Transverse colon (tissue), 4 donors: ENCODE results near the gene FGR. TPM values are rescaled to one million over a fixed set of nuclear protein-coding genes. Genes with fewer than 3 reads are reported as not detected.

Source experiments
- DNase-seq: peaks from one replicate; pipeline ENCODE4 v3.0.0-alpha.2; 2019
- H3K27ac ChIP-seq, 4 donors: fragments of 200-600 bp; sonication (generic); 2 replicates each; pipeline ENCODE4 v1.5.1; 2016 to 2018; ENCODE audit warnings: inconsistent platforms in 4 of 4
- H3K27me3 ChIP-seq: fragments of 200-600 bp; sonication (generic); 2 replicates; pipeline ENCODE4 v1.5.1; 2017; ENCODE audit warnings: inconsistent platforms
- H3K36me3 ChIP-seq, 4 donors: fragments of 200-600 bp; sonication (generic); 2 replicates each; pipeline ENCODE4 v1.5.1; 2017 to 2019; ENCODE audit warnings: inconsistent platforms in 4 of 4
- H3K4me1 ChIP-seq, 4 donors: fragments of 200-600 bp; sonication (generic); 2 replicates each; pipeline ENCODE4 v1.5.1; 2017 to 2020; ENCODE audit warnings: inconsistent platforms in 4 of 4
- H3K4me3 ChIP-seq, 4 donors: fragments of 200-600 bp; sonication (generic); 1 replicate in 1 of 4; 2 replicates in 3 of 4; pipeline versions ENCODE4 v1.5.1 to v1.6.1; 2017 to 2019; ENCODE audit warnings: inconsistent platforms in 4 of 4
- H3K9me3 ChIP-seq, 2 donors: fragments of 200-600 bp; sonication (generic); 2 replicates each; pipeline ENCODE4 v1.5.1; 2017 to 2019; ENCODE audit warnings: inconsistent platforms in 2 of 2
- CTCF ChIP-seq, 5 experiments: fragments of 200-600 bp in 3 of 5; fragments of 450-650 bp in 2 of 5; sonication (generic) in 3 of 5; IDR thresholded peaks; 1 replicate in 2 of 5; 2 replicates in 3 of 5; pipeline ENCODE4 v1.5.1; 2016 to 2017; ENCODE audit warnings: antibody characterized with exemption in 5 of 5, inconsistent platforms in 3 of 5, mild to moderate bottlenecking in 2 of 5, moderate library complexity in 1 of 5
- EP300 ChIP-seq: sonication (generic); formaldehyde crosslinking; IDR thresholded peaks from one replicate; pipeline ENCODE4 v1.6.1; 2017; ENCODE audit warnings: antibody characterized with exemption, low read depth
- POLR2A ChIP-seq: fragments of 450-650 bp; IDR thresholded peaks from one replicate; pipeline ENCODE4 v1.6.1; 2016; ENCODE audit warnings: antibody characterized with exemption, mild to moderate bottlenecking, moderate library complexity
- POLR2AphosphoS5 ChIP-seq, 3 donors: sonication (generic); formaldehyde crosslinking; IDR thresholded peaks; one replicate each; pipeline ENCODE4 v1.6.1; 2016; ENCODE audit warnings: antibody characterized with exemption in 3 of 3
- WGBS, 2 donors: methylation state at CpG; one replicate each; pipeline ENCODE4 v1.1.5; 2018; ENCODE audit warnings: low coverage in 1 of 2; 5-methylcytosine and 5-hydroxymethylcytosine counted together
- in situ Hi-C, 4 donors: fragments of 200-750 bp; cut with MboI; loops; one replicate each; pipeline versions ENCODE4 v1.15.0 to v1.15.1; 2017; ENCODE audit warnings: low sequenced_read_pairs in 3 of 4, low pct_ligation_motif_present in 1 of 4, low pct_unique_long_range_greater_than_20kb in 1 of 4
- intact Hi-C: fragments of 100-400 bp; cut with DNase I; formaldehyde crosslinking; loops from one replicate; pipeline ENCODE4 v1.15.1; 2023; ENCODE audit warnings: low total_unique reads
- total RNA-seq, 4 donors: library from RNA; depleted of rRNA; stranded (reverse); fragments of >200 nt; gene quantifications; one replicate each; pipeline ENCODE4 v1.1.0, GENCODE V29; 2016

Gene FGR
- total RNA-seq, 4 donors from 2014 or later, result 2.2 to 8.8 (median 5.8) TPM

- Histone ChIP-seq H3K36me3 (no peaks in the 10 kb centered on the region), H3K4me3 (no peak overlapping the region), H3K4me1 (peaks cover 0 to 5% (median 0%) of the 10 kb centered on the region in 4 donors), H3K9me3 (no peaks in the 10 kb centered on the region), H3K27ac (no peak overlapping the region), H3K27me3 (no peaks in the 10 kb centered on the region)
- TF ChIP-seq POLR2AphosphoS5 (IDR thresholded peaks at IDR 0.05), result no peak
- no peak for DNase-seq
- in situ Hi-C loops (loop anchor here in 1 of 4 donors (10.0 kb wide), 1 partner anchor 50 kb away; no protein-coding TSS in a partner anchor), intact Hi-C loops (no loop called here)
- 50% methylated on average over 26 of the region's 26 CpGs; no CpG with 5 or more reads in 1 of the 2 donors for WGBS, 2 donors
These were observed 20.2 kb downstream of the FGR start for GRCh38 chr1:27614625-27615344.

GRCh38 chr1:27614043-27614624, 20.9 kb downstream of the FGR start:
- Histone ChIP-seq H3K36me3 (no peaks in the 10 kb centered on the region), H3K27ac (no peak overlapping the region), H3K4me1 (peaks cover 0 to 9% (median 0%) of the 10 kb centered on the region in 4 donors), H3K4me3 (no peak overlapping the region), H3K9me3 (no peaks in the 10 kb centered on the region), H3K27me3 (no peaks in the 10 kb centered on the region)
- DNase-seq, result no peak
- WGBS, 2 donors, result 50 to 83% methylated on average over 1 to 16 of the region's 16 CpGs
- TF ChIP-seq POLR2A, result no peak
- TF ChIP-seq CTCF (IDR thresholded peaks at IDR 0.05), result no peak
- intact Hi-C loops (no loop called here), in situ Hi-C loops (loop anchor here in 1 of 4 donors (10.0 kb wide), 1 partner anchor 51 kb away; no protein-coding TSS in a partner anchor)

GRCh38 chr1:27612718-27613117, 22.3 kb downstream of the FGR start:
- Histone ChIP-seq H3K4me3 (no peak overlapping the region), H3K27ac (no peak overlapping the region), H3K9me3 (no peaks in the 10 kb centered on the region), H3K36me3 (no peaks in the 10 kb centered on the region), H3K27me3 (no peaks in the 10 kb centered on the region), H3K4me1 (peaks cover 0 to 11% (median 0%) of the 10 kb centered on the region in 4 donors)
- 89% methylated on average over 11 of the region's 12 CpGs; no CpG with 5 or more reads in 1 of the 2 donors for WGBS, 2 donors
- TF ChIP-seq POLR2A (no peak), CTCF (IDR thresholded peaks at IDR 0.05) (no peak), EP300 (no peak), POLR2AphosphoS5 (IDR thresholded peaks at IDR 0.05) (no peak)
- in situ Hi-C loops (loop anchor here in 1 of 4 donors (10.0 kb wide), 1 partner anchor 52 kb away; no protein-coding TSS in a partner anchor), intact Hi-C loops (no loop called here)
- no peak for DNase-seq

- Histone ChIP-seq H3K36me3 (no peaks in the 10 kb centered on the region), H3K27ac (no peak overlapping the region), H3K4me3 (no peak overlapping the region), H3K4me1 (peaks cover 0 to 13% (median 1%) of the 10 kb centered on the region in 4 donors), H3K9me3 (no peaks in the 10 kb centered on the region), H3K27me3 (no peaks in the 10 kb centered on the region)
- DNase-seq, result no peak
- intact Hi-C loops (loop anchor here (2.0 kb wide), 1 partner anchor 53 kb away; no protein-coding TSS in a partner anchor), in situ Hi-C loops (loop anchor here in 1 of 4 donors (10.0 kb wide), 1 partner anchor 53 kb away; no protein-coding TSS in a partner anchor)
- WGBS, 2 donors, result 80 to 86% methylated on average over 4 of the region's 4 CpGs
- no peak for TF ChIP-seq CTCF (IDR thresholded peaks at IDR 0.05)
- no peak for TF ChIP-seq POLR2AphosphoS5 (IDR thresholded peaks at IDR 0.05)
- no peak for TF ChIP-seq EP300
- no peak for TF ChIP-seq POLR2A
These were observed 23.5 kb downstream of the FGR start for GRCh38 chr1:27611450-27611849.
